GM19452 (cell line): ENCODE measurements around the gene TMPRSS11D.

ENCODE experiments used
- ATAC-seq: cut with Tn5 transposase; IDR thresholded peaks from one replicate; pipeline ENCODE4 v1.9.1; 2021; ENCODE audit not compliant: unreplicated experiment

The TMPRSS11D gene

GRCh38 chr4:67883902-67884301 is at the start of gene TMPRSS11D:
Gene TMPRSS11D (minus strand): TSS chr4:67884002. CDS start chr4:67883933, 69 bp downstream.
- ATAC-seq, result no peak

- no peak for ATAC-seq
These were observed 49.2 kb upstream of the TMPRSS11D start for GRCh38 chr4:67933038-67933437.

GRCh38 chr4:67931256-67931655 is 47.5 kb upstream of the TMPRSS11D start:
- no peak for ATAC-seq

GRCh38 chr4:67929426-67929825 is 45.6 kb upstream of the TMPRSS11D start:
- no peak for ATAC-seq

- ATAC-seq, result no peak
These were observed 44.7 kb upstream of the TMPRSS11D start for GRCh38 chr4:67928546-67928945.

- no peak for ATAC-seq
These were observed 43.4 kb upstream of the TMPRSS11D start for GRCh38 chr4:67927251-67927650.

GRCh38 chr4:67926485-67926884 is 42.7 kb upstream of the TMPRSS11D start:
- ATAC-seq, result no peak

- ATAC-seq, result no peak
These were observed 38.9 kb upstream of the TMPRSS11D start for GRCh38 chr4:67922697-67923096.

GRCh38 chr4:67918428-67918827 is 34.6 kb upstream of the TMPRSS11D start:
- ATAC-seq, result no peak

GRCh38 chr4:67915400-67915966 is 31.7 kb upstream of the TMPRSS11D start:
- ATAC-seq, result no peak

GRCh38 chr4:67912080-67912479 is 28.3 kb upstream of the TMPRSS11D start:
- no peak for ATAC-seq

GRCh38 chr4:67911638-67912037 is 27.8 kb upstream of the TMPRSS11D start:
- ATAC-seq, result no peak

- no peak for ATAC-seq
These were observed 27.3 kb upstream of the TMPRSS11D start for GRCh38 chr4:67911141-67911540.

GRCh38 chr4:67910585-67910905 is 26.7 kb upstream of the TMPRSS11D start:
- no peak for ATAC-seq

GRCh38 chr4:67909905-67910584 is 26.2 kb upstream of the TMPRSS11D start:
- no peak for ATAC-seq

- ATAC-seq, result no peak
These were observed 23.8 kb upstream of the TMPRSS11D start for GRCh38 chr4:67907650-67908049.

GRCh38 chr4:67899096-67899495 is 15.3 kb upstream of the TMPRSS11D start:
- no peak for ATAC-seq

- ATAC-seq, result no peak
These were observed 13.9 kb upstream of the TMPRSS11D start for GRCh38 chr4:67897686-67898085.

GRCh38 chr4:67896421-67897065 is 12.7 kb upstream of the TMPRSS11D start:
- ATAC-seq, result no peak

- no peak for ATAC-seq
These were observed 10.9 kb upstream of the TMPRSS11D start for GRCh38 chr4:67894659-67895058.

- no peak for ATAC-seq
These were observed 9.1 kb upstream of the TMPRSS11D start for GRCh38 chr4:67892905-67893304.

GRCh38 chr4:67892253-67892652 is 8.5 kb upstream of the TMPRSS11D start:
- no peak for ATAC-seq

- ATAC-seq, result no peak
These were observed 7.8 kb upstream of the TMPRSS11D start for GRCh38 chr4:67891645-67892044.
